OCI-LY7 (cell line): ENCODE results near the gene LAMB3.

ENCODE experiments used
- CTCF ChIP-seq: fragments of 200-600 bp; sonication (generic); conservative IDR thresholded peaks from 2 replicates; pipeline ENCODE4 v1.5.1; 2014; ENCODE audit warnings: mild to moderate bottlenecking, antibody characterized with exemption, low read length, moderate library complexity, mixed read lengths
- EZH2phosphoT487 ChIP-seq: fragments of 200-600 bp; sonication (generic); IDR thresholded peaks from 2 replicates; pipeline ENCODE4 v1.6.1; 2018; ENCODE audit warnings: low read depth, borderline replicate concordance, mild to moderate bottlenecking, mixed run types, antibody characterized with exemption, low read length, moderate library complexity, mixed read lengths

GRCh38 chr1:209667103-209667502, 14.9 kb upstream of the LAMB3 start:
- TF ChIP-seq CTCF (no peak), EZH2phosphoT487 (no peak)
